ENCODE measurements around the gene BNC1.

The BNC1 gene

GRCh38 chr15:83209333-83209732 lies 75.1 kb downstream of the BNC1 start:
- TF ChIP-seq CTCF (IDR thresholded peaks at IDR 0.05; ENCODE audit: low read depth, low read length) = no peak
- DNase-seq (ENCODE audit: extremely low read depth, low read depth) = no peak

- no peak for TF ChIP-seq CTCF (IDR thresholded peaks at IDR 0.05; ENCODE audit: low read depth, low read length)
These were observed 76.2 kb downstream of the BNC1 start for GRCh38 chr15:83208367-83208661.

GRCh38 chr15:83207660-83208366 lies 76.7 kb downstream of the BNC1 start, which contains the start of gene HDGFL3:
Gene HDGFL3, minus strand, starts transcription at chr15:83207823. Its CDS starts 409 bp downstream, at chr15:83207414.
- DNase-seq (ENCODE audit: extremely low read depth, low read depth) = no peak
- TF ChIP-seq CTCF (IDR thresholded peaks at IDR 0.05; ENCODE audit: low read depth, low read length) = peak; percentile 5

More at GRCh38 chr15:83208367-83208661, 76.2 kb downstream of the BNC1 start:
- DNase-seq (ENCODE audit: extremely low read depth, low read depth) = no peak

GRCh38 chr15:83207009-83207659 lies 77.3 kb downstream of the BNC1 start:
- no peak for DNase-seq (ENCODE audit: extremely low read depth, low read depth)
- no peak for TF ChIP-seq CTCF (IDR thresholded peaks at IDR 0.05; ENCODE audit: low read depth, low read length)

DNA sequence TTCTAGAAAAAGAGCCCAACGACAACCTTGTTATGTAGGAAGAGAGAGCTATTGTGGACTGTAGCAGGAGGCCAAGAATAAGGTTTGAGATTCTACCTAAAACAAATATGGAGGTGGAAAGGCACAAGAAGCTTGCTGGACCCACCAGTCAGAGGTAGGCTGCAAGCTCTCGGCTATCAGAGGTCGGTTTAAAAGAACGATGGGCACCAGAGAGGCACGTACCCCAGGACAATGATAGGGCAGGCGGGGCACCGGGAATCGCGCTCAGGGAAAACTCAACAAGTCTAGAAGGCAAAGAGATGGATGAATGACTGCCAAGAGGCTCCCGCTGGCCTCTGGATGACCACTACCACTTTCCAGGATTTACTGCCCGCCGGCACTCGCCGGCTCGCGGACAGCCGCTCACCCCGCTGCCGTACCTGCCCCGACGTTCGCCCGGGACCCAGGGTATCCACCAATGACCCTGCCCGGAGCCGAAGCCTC lies 77.9 kb downstream of the BNC1 start:
- TF ChIP-seq CTCF (IDR thresholded peaks at IDR 0.05; ENCODE audit: low read depth, low read length) = no peak
- no peak for DNase-seq (ENCODE audit: extremely low read depth, low read depth)

Measured in AG09319 (cell line).